H1 (cell line): Measurements from ENCODE around the gene SFMBT2. TPM values are rescaled to one million over a fixed set of nuclear protein-coding genes. Genes with fewer than 3 reads are reported as not detected.
A peak's percentile ranks its signal among the peaks of the same experiment; 100 is the strongest.

ENCODE experiments used
- CTCF ChIA-PET: fragments of 300-600 bp; sonication (Branson Sonifier 250); formaldehyde crosslinking; loops from one replicate; lab custom pipeline; 2021; ENCODE audit not compliant: partially characterized antibody; lab: Charles Lee
- POLR2A ChIA-PET: fragments of 300-600 bp; sonication (Branson Sonifier 250); formaldehyde crosslinking; loops from one replicate; lab custom pipeline; 2021; ENCODE audit warnings: inconsistent platforms; ENCODE audit not compliant: partially characterized antibody; lab: Charles Lee
- DNase-seq, 2 experiments: peaks; one replicate each; pipeline versions ENCODE4 v3.0.0 to v3.0.0-alpha.2; 2010 to 2022; ENCODE audit warnings: low spot score in 2 of 2, low read depth in 1 of 2, mixed read lengths in 1 of 2
- FAIRE-seq: peaks from 2 replicates; lab custom pipeline; 2011; peaks lifted over from hg19 to GRCh38; lab: Jason Lieb, UNC
- H2AFZ ChIP-seq: 2 replicates; pipeline ENCODE4 v1.8.1; 2012; ENCODE audit warnings: low read length, inconsistent platforms
- H2AK5ac ChIP-seq: 2 replicates; pipeline ENCODE4 v1.6.1; 2013; ENCODE audit warnings: low read depth, low read length
- H2BK120ac ChIP-seq: replicated peaks from 2 replicates; pipeline ENCODE3; 2013; ENCODE audit warnings: low read depth, low read length, inconsistent platforms
- H2BK12ac ChIP-seq: 2 replicates; pipeline ENCODE4 v1.6.1; 2013; ENCODE audit warnings: low read depth, low read length
- H2BK15ac ChIP-seq: 2 replicates; pipeline ENCODE4 v1.6.1; 2013; ENCODE audit warnings: low read length
- H2BK20ac ChIP-seq: 2 replicates; pipeline ENCODE4 v1.6.1; 2013; ENCODE audit warnings: low read length
- H2BK5ac ChIP-seq: 2 replicates; pipeline ENCODE4 v1.6.1; 2013; ENCODE audit warnings: low read depth, low read length
- H3K14ac ChIP-seq: 2 replicates; pipeline ENCODE4 v1.6.1; 2013; ENCODE audit warnings: inconsistent platforms; ENCODE audit not compliant: insufficient read length
- H3K18ac ChIP-seq: 2 replicates; pipeline ENCODE4 v1.6.1; 2013; ENCODE audit warnings: low read length; ENCODE audit errors: extremely low read depth
- H3K23ac ChIP-seq: 2 replicates; pipeline ENCODE4 v1.6.1; 2013; ENCODE audit warnings: inconsistent platforms; ENCODE audit not compliant: insufficient read length
- H3K23me2 ChIP-seq: 2 replicates; pipeline ENCODE4 v1.6.1; 2013; ENCODE audit warnings: low read depth, low read length
- H3K27ac ChIP-seq: 2 replicates; pipeline ENCODE4 v1.6.1; 2011; ENCODE audit warnings: low read depth, low read length, inconsistent platforms
- H3K27me3 ChIP-seq, 4 experiments: replicated peaks in 1 of 4; 1 replicate in 1 of 4; 2 replicates in 3 of 4; pipeline versions ENCODE4 v1.6.1 to v1.8.1; 2011 to 2013; ENCODE audit warnings: low read length in 3 of 4, mild to moderate bottlenecking in 3 of 4, inconsistent platforms in 2 of 4, mixed read lengths in 2 of 4, moderate library complexity in 1 of 4; ENCODE audit not compliant: control insufficient read depth in 3 of 4, insufficient read depth in 3 of 4; ENCODE audit errors: extremely low read depth in 1 of 4
- H3K36me3 ChIP-seq, 4 experiments: 2 replicates each; pipeline versions ENCODE4 v1.6.1 to v1.8.1; 2011 to 2013; ENCODE audit warnings: mild to moderate bottlenecking in 4 of 4, low read length in 3 of 4, moderate library complexity in 2 of 4, control low read depth in 1 of 4, inconsistent platforms in 1 of 4; ENCODE audit not compliant: insufficient read depth in 4 of 4, control insufficient read depth in 2 of 4
- H3K4ac ChIP-seq: replicated peaks from 2 replicates; pipeline ENCODE3; 2013; ENCODE audit warnings: low read length, low read depth, mixed read lengths, inconsistent platforms; ENCODE audit not compliant: insufficient read length
- H3K4me1 ChIP-seq, 4 experiments: replicated peaks in 1 of 4; 1 replicate in 1 of 4; 2 replicates in 3 of 4; pipeline versions ENCODE4 v1.6.1 to v1.8.1; 2011 to 2013; ENCODE audit warnings: low read length in 3 of 4, inconsistent platforms in 2 of 4, mixed read lengths in 1 of 4; ENCODE audit not compliant: insufficient read depth in 4 of 4, control insufficient read depth in 3 of 4
- H3K4me2 ChIP-seq, 2 experiments: 2 replicates each; pipeline versions ENCODE4 v1.6.1 to v1.8.1; 2011 to 2013; ENCODE audit warnings: low read depth in 2 of 2, low read length in 2 of 2, control low read depth in 1 of 2, inconsistent platforms in 1 of 2, mild to moderate bottlenecking in 1 of 2; ENCODE audit not compliant: insufficient read depth in 1 of 2
- H3K4me3 ChIP-seq, 4 experiments: fragments of 200-600, 300-600 bp in 1 of 4; sonication (generic), shearing (Covaris generic), sonication (Bioruptor Twin) in 1 of 4; 2 replicates each; pipeline versions ENCODE4 v1.5.1 to v1.8.1; 2011 to 2016; ENCODE audit warnings: low read length in 4 of 4, low read depth in 3 of 4, control low read depth in 2 of 4, inconsistent platforms in 2 of 4, mild to moderate bottlenecking in 2 of 4, mixed read lengths in 1 of 4, moderate library complexity in 1 of 4; ENCODE audit not compliant: insufficient read depth in 2 of 4; ENCODE audit errors: extremely low read depth in 1 of 4
- H3K56ac ChIP-seq: replicated peaks from 2 replicates; pipeline ENCODE3; 2013; ENCODE audit warnings: low read depth, mild to moderate bottlenecking, mixed read lengths, low read length, inconsistent platforms; ENCODE audit not compliant: insufficient read length
- H3K79me1 ChIP-seq: 2 replicates; pipeline ENCODE4 v1.6.1; 2013; ENCODE audit warnings: low read depth, low read length, control low read depth
- H3K79me2 ChIP-seq, 2 experiments: 2 replicates each; pipeline versions ENCODE4 v1.6.1 to v1.8.1; 2012 to 2013; ENCODE audit warnings: low read length in 2 of 2, mild to moderate bottlenecking in 2 of 2, inconsistent platforms in 1 of 2; ENCODE audit not compliant: insufficient read depth in 2 of 2, control insufficient read depth in 1 of 2
- H3K9ac ChIP-seq, 4 experiments: replicated peaks in 1 of 4; 1 replicate in 1 of 4; 2 replicates in 3 of 4; pipeline versions ENCODE4 v1.6.1 to v1.8.1; 2011 to 2013; ENCODE audit warnings: low read depth in 3 of 4, low read length in 3 of 4, control low read depth in 2 of 4, mild to moderate bottlenecking in 2 of 4, moderate library complexity in 2 of 4, inconsistent platforms in 1 of 4; ENCODE audit errors: extremely low read depth in 1 of 4
- H3K9me3 ChIP-seq, 2 experiments: 2 replicates each; pipeline versions ENCODE4 v1.6.1 to v1.8.1; 2012 to 2013; ENCODE audit warnings: mild to moderate bottlenecking in 2 of 2, moderate library complexity in 2 of 2, control low read depth in 1 of 2, inconsistent platforms in 1 of 2, low read depth in 1 of 2, low read length in 1 of 2, mixed read lengths in 1 of 2; ENCODE audit not compliant: insufficient read depth in 2 of 2
- H4K20me1 ChIP-seq, 2 experiments: replicated peaks in 1 of 2; 2 replicates each; pipeline versions ENCODE3 to v1.8.1; 2011 to 2013; ENCODE audit warnings: inconsistent platforms in 2 of 2, low read length in 2 of 2, mild to moderate bottlenecking in 1 of 2; ENCODE audit not compliant: insufficient read depth in 2 of 2, control insufficient read depth in 1 of 2
- H4K5ac ChIP-seq: 2 replicates; pipeline ENCODE4 v1.6.1; 2013; ENCODE audit warnings: low read length, low read depth, mixed read lengths, inconsistent platforms; ENCODE audit not compliant: insufficient read length
- H4K8ac ChIP-seq: 2 replicates; pipeline ENCODE4 v1.8.0; 2013; ENCODE audit warnings: mild to moderate bottlenecking, moderate library complexity, low read length, inconsistent platforms; ENCODE audit not compliant: insufficient read depth; ENCODE audit errors: extremely low read depth
- H4K91ac ChIP-seq: replicated peaks from 2 replicates; pipeline ENCODE3; 2013; ENCODE audit warnings: low read length, mixed read lengths, inconsistent platforms; ENCODE audit not compliant: insufficient read length
- EGR1 ChIP-seq: IDR thresholded peaks from 2 replicates; pipeline ENCODE4 v1.6.1; 2011; ENCODE audit warnings: low read depth, low read length, borderline replicate concordance
- EZH2 ChIP-seq: fragments of 200-600 bp; sonication (generic); IDR thresholded peaks from 2 replicates; pipeline ENCODE4 v1.7.1; 2012; ENCODE audit warnings: low read depth, mild to moderate bottlenecking, moderate library complexity, low read length, inconsistent platforms; ENCODE audit not compliant: severe bottlenecking
- WGBS, 2 experiments: shearing (Covaris generic) in 1 of 2; methylation state at CpG; one replicate each; pipeline versions ENCODE4 v1.1.6 to v1.1.7; 2013 to 2015; ENCODE audit warnings: low lambda C conversion rate in 2 of 2, mixed read lengths in 2 of 2, inconsistent platforms in 1 of 2, low coverage in 1 of 2, missing lambda C conversion rate in 1 of 2; ENCODE audit not compliant: insufficient replicate concordance in 2 of 2, insufficient coverage in 1 of 2, insufficient read length in 1 of 2; ENCODE audit errors: extremely low coverage in 1 of 2, missing lambda C conversion rate in 1 of 2; 5-methylcytosine and 5-hydroxymethylcytosine counted together
- polyA plus RNA-seq, 7 experiments: library from polyadenylated mRNA; depleted of rRNA in 3 of 7; stranded (reverse) in 5 of 7; unstranded in 2 of 7; fragments of >200 nt in 5 of 7; fragments of 200-250 nt in 2 of 7; gene quantifications; 1 replicate in 5 of 7; 2 replicates in 1 of 7; 4 replicates in 1 of 7; pipeline versions ENCODE4 v1.2.1 to v1.2.3, GENCODE V29; 2011 to 2013; ENCODE audit warnings: missing spikeins in 2 of 7, mixed read lengths in 2 of 7
- total RNA-seq: library from RNA; stranded (reverse); fragmentation: NEBNext Ultra II Directional; extraction: Animal tissue kit (Norgen Biotek cat#: 25700); gene quantifications from 2 replicates; pipeline ENCODE4 v1.2.1, GENCODE V29; 2021

SFMBT2 gene
- total and polyA plus RNA-seq, 2 of the 8 experiments (the other 6 are each of a cell fraction or from before 2014, with no cell fraction given): 2.9 to 11.0 TPM

- no peak for FAIRE-seq
- CTCF ChIA-PET: no interaction called here
- H3K4ac ChIP-seq: no peak overlapping the region
Measured at GRCh38 chr10:7235376-7235775, 175.5 kb downstream of the SFMBT2 start.

More at GRCh38 chr10:7235376-7235775, 175.5 kb downstream of the SFMBT2 start:
- H3K23me2 ChIP-seq: peaks cover 2% of the 10 kb centered on the region; the same call in 1 of the 2 replicates
- no peak overlapping the region for H2BK5ac ChIP-seq
- no peaks in the 10 kb centered on the region for H3K36me3 ChIP-seq
- H2BK120ac ChIP-seq: no peak overlapping the region
- no peak overlapping the region for H3K27ac ChIP-seq
- no peaks in the 10 kb centered on the region for H3K79me2 ChIP-seq
- POLR2A ChIA-PET: no interaction called here
- H4K20me1 ChIP-seq: peaks cover 0 to 2% of the 10 kb centered on the region in 2 experiments
- H3K9me3 ChIP-seq: no peaks in the 10 kb centered on the region
- no peak overlapping the region for H4K5ac ChIP-seq
- H3K23ac ChIP-seq: no peak overlapping the region
- H3K4me3 ChIP-seq: no peak overlapping the region
- H2BK15ac ChIP-seq: no peak overlapping the region
- peak overlapping the region; percentile 55 for H3K56ac ChIP-seq
- H2BK12ac ChIP-seq: no peak overlapping the region
- no peak overlapping the region for H2AK5ac ChIP-seq
- no peaks in the 10 kb centered on the region for H3K4me1 ChIP-seq
- no peak overlapping the region for H2AFZ ChIP-seq
- no peak overlapping the region for H3K9ac ChIP-seq
- H3K4me2 ChIP-seq: no peak overlapping the region
- DNase-seq: no peak
- no peak overlapping the region for H2BK20ac ChIP-seq
- no peak overlapping the region for H4K8ac ChIP-seq
- H3K27me3 ChIP-seq: no peaks in the 10 kb centered on the region
- TF ChIP-seq EZH2 (no peak), EGR1 (no peak)
- 97% methylated on average over 3 of the region's 3 CpGs; no CpG with 5 or more reads in 1 of the 2 experiments for WGBS, 2 experiments
- no peak overlapping the region for H3K18ac ChIP-seq
- no peaks in the 10 kb centered on the region for H3K79me1 ChIP-seq
- H4K91ac ChIP-seq: peak overlapping the region; percentile 77
- no peak overlapping the region for H3K14ac ChIP-seq
